Keratinocyte (primary cell): ENCODE results near the gene CLEC7A. TPM values are rescaled to one million over a fixed set of nuclear protein-coding genes. Genes with fewer than 3 reads are reported as not detected.

ENCODE experiments used
- DNase-seq: peaks from one replicate; pipeline ENCODE4 v3.0.0-alpha.2; 2011; ENCODE audit warnings: low read depth, missing footprints, low spot score
- FAIRE-seq: peaks from 2 replicates; lab custom pipeline; 2011; peaks lifted over from hg19 to GRCh38; lab: Jason Lieb, UNC
- H2AFZ ChIP-seq: 2 replicates; pipeline ENCODE4 v1.6.0; 2012; ENCODE audit warnings: low read length, control low read depth, inconsistent platforms; ENCODE audit not compliant: control insufficient read depth
- H3K27ac ChIP-seq: 2 replicates; pipeline ENCODE4 v1.5.1; 2011; ENCODE audit warnings: low read length; ENCODE audit not compliant: control insufficient read depth, insufficient read depth
- H3K27me3 ChIP-seq: 3 replicates; pipeline ENCODE4 v1.6.0; 2011; ENCODE audit warnings: low read length; ENCODE audit not compliant: control insufficient read depth, insufficient read depth; ENCODE audit errors: extremely low read depth
- H3K36me3 ChIP-seq, 2 experiments: 2 replicates in 1 of 2; 3 replicates in 1 of 2; pipeline ENCODE4 v1.5.1; 2011; ENCODE audit warnings: low read length in 2 of 2, mild to moderate bottlenecking in 1 of 2; ENCODE audit not compliant: control insufficient read depth in 2 of 2, insufficient read depth in 2 of 2; ENCODE audit errors: extremely low read depth in 1 of 2
- H3K4me1 ChIP-seq: 3 replicates; pipeline ENCODE4 v1.5.1; 2011; ENCODE audit warnings: low read length; ENCODE audit not compliant: control insufficient read depth, insufficient read depth; ENCODE audit errors: extremely low read depth
- H3K4me2 ChIP-seq: 3 replicates; pipeline ENCODE4 v1.6.0; 2011; ENCODE audit warnings: low read depth, low read length; ENCODE audit not compliant: control insufficient read depth, insufficient read depth; ENCODE audit errors: extremely low read depth
- H3K4me3 ChIP-seq, 3 experiments: fragments of 200-600 bp in 1 of 3; sonication (generic) in 1 of 3; 2 replicates in 2 of 3; 3 replicates in 1 of 3; pipeline ENCODE4 v1.5.1; 2011 to 2016; ENCODE audit warnings: low read length in 3 of 3, mild to moderate bottlenecking in 3 of 3, control low read depth in 2 of 3, inconsistent platforms in 1 of 3, low read depth in 1 of 3, mixed read lengths in 1 of 3, mixed run types in 1 of 3, moderate library complexity in 1 of 3; ENCODE audit not compliant: control insufficient read depth in 2 of 3, insufficient read depth in 2 of 3; ENCODE audit errors: extremely low read depth in 1 of 3
- H3K79me2 ChIP-seq: 2 replicates; pipeline ENCODE4 v1.6.0; 2012; ENCODE audit warnings: low read length; ENCODE audit not compliant: control insufficient read depth, insufficient read depth
- H3K9ac ChIP-seq: 3 replicates; pipeline ENCODE4 v1.6.0; 2011; ENCODE audit warnings: low read length; ENCODE audit not compliant: control insufficient read depth, insufficient read depth; ENCODE audit errors: extremely low read depth
- H3K9me1 ChIP-seq: 3 replicates; pipeline ENCODE4 v1.6.0; 2011; ENCODE audit warnings: low read length; ENCODE audit not compliant: control insufficient read depth, insufficient read depth; ENCODE audit errors: extremely low read depth
- H3K9me3 ChIP-seq: 2 replicates; pipeline ENCODE4 v1.5.1; 2012; ENCODE audit warnings: low read depth, low read length; ENCODE audit not compliant: control insufficient read depth
- H4K20me1 ChIP-seq: 3 replicates; pipeline ENCODE4 v1.6.0; 2011; ENCODE audit warnings: low read length; ENCODE audit not compliant: control insufficient read depth, insufficient read depth; ENCODE audit errors: extremely low read depth
- CTCF ChIP-seq, 3 experiments: IDR thresholded peaks in 1 of 3; conservative IDR thresholded peaks in 1 of 3; optimal IDR thresholded peaks in 1 of 3; 2 replicates in 2 of 3; 3 replicates in 1 of 3; pipeline versions ENCODE3 to v1.5.1; 2011; ENCODE audit warnings: low read length in 3 of 3, mild to moderate bottlenecking in 3 of 3, moderate library complexity in 2 of 3, control low read depth in 1 of 3, inconsistent platforms in 1 of 3; ENCODE audit not compliant: insufficient read depth in 2 of 3; ENCODE audit errors: extremely low read depth in 1 of 3
- EZH2 ChIP-seq: IDR thresholded peaks from one replicate; pipeline ENCODE4 v1.6.1; 2012; ENCODE audit warnings: inconsistent platforms, mild to moderate bottlenecking, low read length, moderate library complexity
- dilution Hi-C: fragments of 300-500 bp; cut with MboI; formaldehyde crosslinking; loops from one replicate; pipeline ENCODE4 v1.7.0; 2020; ENCODE audit warnings: low sequenced_read_pairs; ENCODE audit not compliant: extremely low pct_ligation_motif_present
- polyA plus RNA-seq, 5 experiments: library from polyadenylated mRNA; depleted of rRNA in 3 of 5; stranded (reverse) in 3 of 5; stranded (forward) in 1 of 5; unstranded in 1 of 5; fragments of >200 nt; gene quantifications; 1 replicate in 1 of 5; 2 replicates in 3 of 5; 3 replicates in 1 of 5; pipeline versions ENCODE4 v1.2.1 to v1.2.3, GENCODE V29; 2011 to 2012; ENCODE audit warnings: missing spikeins in 2 of 5, low read depth in 1 of 5, low replicate concordance in 1 of 5

CLEC7A gene
- polyA plus RNA-seq, 1 donor (not counting 4 experiments of a cell fraction or from before 2014, with no cell fraction given), result 0.62 TPM

DNA sequence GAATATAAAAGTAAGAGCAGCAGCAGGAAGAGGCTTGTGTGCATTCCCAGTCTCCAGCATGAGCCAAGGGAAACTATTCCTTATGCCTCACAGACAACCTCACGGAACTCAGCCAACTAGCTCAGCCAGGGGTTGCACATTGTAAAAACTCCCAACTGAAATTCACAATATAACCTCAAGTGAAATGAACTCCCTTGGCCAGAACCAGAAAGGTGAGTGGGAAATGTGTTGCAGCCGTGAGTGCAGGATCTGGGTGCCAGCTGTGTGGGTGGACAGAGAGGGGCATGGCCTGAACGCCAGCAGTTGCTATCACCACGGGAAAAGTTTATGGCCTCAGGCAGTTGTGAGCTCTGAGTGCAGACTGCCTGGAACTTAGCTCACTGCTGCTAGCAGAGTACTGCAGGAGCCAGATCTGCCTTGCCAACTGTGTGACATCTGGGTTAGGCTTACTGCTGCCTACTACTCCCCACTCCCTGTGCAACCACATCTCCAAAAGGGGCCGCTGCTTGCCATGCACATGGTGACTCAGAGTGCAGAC, 28.9 kb downstream of the CLEC7A start:
- TF ChIP-seq CTCF (optimal IDR thresholded peaks at IDR 0.05 in 1 of 3, IDR thresholded peaks at IDR 0.05 in 1 of 3, conservative IDR thresholded peaks at IDR 0.05 in 1 of 3; ENCODE audit: extremely low read depth in 1 of 3, insufficient read depth in 2 of 3, low read length in 3 of 3) (no peak), EZH2 (no peak)

DNA sequence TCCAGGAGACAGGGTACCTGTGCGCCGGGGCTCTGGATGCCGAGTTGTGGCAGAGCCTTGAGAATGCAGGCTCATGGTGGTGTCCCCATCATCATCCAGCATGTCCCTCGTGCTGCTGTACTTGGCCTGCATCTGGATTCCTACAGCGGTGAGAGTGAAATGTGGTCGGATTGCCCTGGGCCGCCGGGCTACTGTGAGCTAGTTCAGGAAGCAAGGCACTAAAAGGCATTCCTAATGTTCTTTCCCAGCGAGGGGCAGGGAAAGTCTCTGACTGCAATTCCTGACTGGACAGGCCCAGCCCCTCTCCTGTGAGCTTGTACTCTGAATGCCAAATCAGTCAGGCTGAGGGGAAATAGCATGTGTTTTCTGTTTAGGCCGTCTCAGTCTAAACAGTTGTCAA, 31.2 kb downstream of the CLEC7A start, which contains the start of gene CLEC1A:
Gene CLEC1A (minus strand): TSS at position 195 of the 400 bp plus-strand sequence. CDS start 63 bp downstream, at position 132.
- H3K9me1 ChIP-seq, result no peaks in the 10 kb centered on the region
- TF ChIP-seq EZH2 (no peak), CTCF (optimal IDR thresholded peaks at IDR 0.05 in 1 of 3, IDR thresholded peaks at IDR 0.05 in 1 of 3, conservative IDR thresholded peaks at IDR 0.05 in 1 of 3; ENCODE audit: extremely low read depth in 1 of 3, insufficient read depth in 2 of 3, low read length in 3 of 3) (no peak)
- dilution Hi-C loops, result no loop called here
- H2AFZ ChIP-seq, result peak within 1 kb of the TSS; percentile 52
- no peaks in the 10 kb centered on the region for H3K79me2 ChIP-seq
- H3K27ac ChIP-seq, result no peak within 1 kb of the TSS
- no peak within 1 kb of the TSS for H3K4me2 ChIP-seq
- FAIRE-seq (no peak), DNase-seq (no peak)
- no peaks in the 10 kb centered on the region for H3K27me3 ChIP-seq
- no peaks in the 10 kb centered on the region for H3K36me3 ChIP-seq
- H4K20me1 ChIP-seq, result no peaks in the 10 kb centered on the region
- H3K9ac ChIP-seq, result no peak within 1 kb of the TSS
- H3K9me3 ChIP-seq, result no peaks in the 10 kb centered on the region
- no peak within 1 kb of the TSS for H3K4me3 ChIP-seq
- no peaks in the 10 kb centered on the region for H3K4me1 ChIP-seq

More for the DNA sequence above, 28.9 kb downstream of the CLEC7A start:
- Histone ChIP-seq H3K9me3 (no peaks in the 10 kb centered on the region), H3K27ac (no peak overlapping the region), H3K4me2 (peak overlapping the region; percentile 25), H2AFZ (peak overlapping the region; percentile 20), H3K4me3 (no peak overlapping the region), H3K9ac (no peak overlapping the region), H4K20me1 (no peaks in the 10 kb centered on the region), H3K36me3 (no peaks in the 10 kb centered on the region), H3K9me1 (no peaks in the 10 kb centered on the region), H3K79me2 (no peaks in the 10 kb centered on the region), H3K4me1 (no peaks in the 10 kb centered on the region), H3K27me3 (no peaks in the 10 kb centered on the region)
- DNase-seq, result no peak
- no peak for FAIRE-seq
- dilution Hi-C loops, result no loop called here
